ENCODE results near the gene KRCC1. TPM values are rescaled to one million over a fixed set of nuclear protein-coding genes. Genes with fewer than 3 reads are reported as not detected.
"Not testable (repeated sequence)": the region's sequence is repeated elsewhere in the genome, so short reads cannot be mapped to it uniquely, and the experiment has no call there.

KRCC1 gene
- total RNA-seq, 1 donor = 36.3 TPM

- no peak for TF ChIP-seq CTCF (IDR thresholded peaks at IDR 0.05; ENCODE audit: insufficient read depth, low read depth, low read length)
- DNase-seq (ENCODE audit: low read depth) = no peak
- no peak overlapping the region for H3K4me3 ChIP-seq (ENCODE audit: low read depth, low read length)
Observed at GRCh38 chr2:88051792-88052191, 3.8 kb downstream of the KRCC1 start.

- DNase-seq (ENCODE audit: low read depth) = no peak
- TF ChIP-seq CTCF (IDR thresholded peaks at IDR 0.05; ENCODE audit: insufficient read depth, low read depth, low read length) = no peak
- H3K4me3 ChIP-seq (ENCODE audit: low read depth, low read length) = no peak overlapping the region
Observed at GRCh38 chr2:88049622-88050021, 6.0 kb downstream of the KRCC1 start.

GRCh38 chr2:88048541-88048940 is 7.0 kb downstream of the KRCC1 start:
- DNase-seq (ENCODE audit: low read depth) = no peak
- TF ChIP-seq CTCF (IDR thresholded peaks at IDR 0.05; ENCODE audit: insufficient read depth, low read depth, low read length) = no peak
- no peak overlapping the region for H3K4me3 ChIP-seq (ENCODE audit: low read depth, low read length)

GRCh38 chr2:88045561-88045960 is 10.0 kb downstream of the KRCC1 start:
- not testable (repeated sequence) for H3K4me3 ChIP-seq (ENCODE audit: low read depth, low read length); DNase-seq (ENCODE audit: low read depth)

GRCh38 chr2:88042476-88042875 is 13.1 kb downstream of the KRCC1 start:
- DNase-seq (ENCODE audit: low read depth) = no peak
- no peak overlapping the region for H3K4me3 ChIP-seq (ENCODE audit: low read depth, low read length)
- TF ChIP-seq CTCF (IDR thresholded peaks at IDR 0.05; ENCODE audit: insufficient read depth, low read depth, low read length) = no peak

- TF ChIP-seq CTCF (IDR thresholded peaks at IDR 0.05; ENCODE audit: insufficient read depth, low read depth, low read length) = no peak
- H3K4me3 ChIP-seq (ENCODE audit: low read depth, low read length) = no peak overlapping the region
- DNase-seq (ENCODE audit: low read depth) = peak; percentile 89
Observed at GRCh38 chr2:88038263-88039105, 17.1 kb downstream of the KRCC1 start.

GRCh38 chr2:88036606-88037005 is 19.0 kb downstream of the KRCC1 start:
- H3K4me3 ChIP-seq (ENCODE audit: low read depth, low read length) = no peak overlapping the region
- no peak for TF ChIP-seq CTCF (IDR thresholded peaks at IDR 0.05; ENCODE audit: insufficient read depth, low read depth, low read length)
- DNase-seq (ENCODE audit: low read depth) = no peak
